HEK293 (cell line): ENCODE measurements around the gene R3HDM4.
"Not testable (repeated sequence)": the region's sequence is repeated elsewhere in the genome, so short reads cannot be mapped to it uniquely, and the experiment has no call there.

Experiments used
- RBAK ChIP-seq: fragments of 450-650 bp; formaldehyde crosslinking; IDR thresholded peaks from 2 replicates; pipeline ENCODE4 v1.5.1; 2016; ENCODE audit warnings: missing biosample characterization, missing genetic modification characterization
- REST ChIP-seq: fragments of 450-650 bp; formaldehyde crosslinking; IDR thresholded peaks from 2 replicates; pipeline ENCODE4 v1.5.1; 2016; ENCODE audit warnings: missing biosample characterization, missing genetic modification characterization
- SP7 ChIP-seq: fragments of 450-650 bp; formaldehyde crosslinking; IDR thresholded peaks from 2 replicates; pipeline ENCODE4 v1.5.1; 2016; ENCODE audit warnings: missing biosample characterization, missing genetic modification characterization
- ZBTB44 ChIP-seq: fragments of 450-650 bp; IDR thresholded peaks from 2 replicates; pipeline ENCODE4 v1.5.1; 2018; ENCODE audit warnings: missing biosample characterization, mild to moderate bottlenecking, missing genetic modification characterization
- ZBTB49 ChIP-seq: fragments of 450-650 bp; formaldehyde crosslinking; IDR thresholded peaks from 2 replicates; pipeline ENCODE4 v1.5.1; 2016; ENCODE audit warnings: missing biosample characterization, missing genetic modification characterization, low read depth
- ZNF174 ChIP-seq: fragments of 450-650 bp; formaldehyde crosslinking; IDR thresholded peaks from 2 replicates; pipeline ENCODE4 v1.5.0; 2017; ENCODE audit warnings: missing biosample characterization, mild to moderate bottlenecking, missing genetic modification characterization
- ZNF24 ChIP-seq: fragments of 450-650 bp; formaldehyde crosslinking; IDR thresholded peaks from 2 replicates; pipeline ENCODE4 v1.5.1; 2016; ENCODE audit warnings: missing biosample characterization, missing genetic modification characterization
- ZNF449 ChIP-seq: fragments of 450-650 bp; formaldehyde crosslinking; IDR thresholded peaks from 2 replicates; pipeline ENCODE4 v1.5.1; 2017; ENCODE audit warnings: missing biosample characterization, mild to moderate bottlenecking, missing genetic modification characterization, moderate library complexity
- ZNF747 ChIP-seq: fragments of 450-650 bp; formaldehyde crosslinking; IDR thresholded peaks from 2 replicates; pipeline ENCODE4 v1.5.1; 2016; ENCODE audit warnings: missing biosample characterization, missing genetic modification characterization
- ZNF768 ChIP-seq: fragments of 450-650 bp; formaldehyde crosslinking; IDR thresholded peaks from 2 replicates; pipeline ENCODE4 v1.5.1; 2018; ENCODE audit warnings: missing biosample characterization, mild to moderate bottlenecking, missing genetic modification characterization
- ZNF785 ChIP-seq: fragments of 450-650 bp; formaldehyde crosslinking; IDR thresholded peaks from 2 replicates; pipeline ENCODE4 v1.5.1; 2016; ENCODE audit warnings: missing biosample characterization, missing genetic modification characterization
- TF ChIP-seq, protein P1 (sequence below): fragments of 450-650 bp; formaldehyde crosslinking; IDR thresholded peaks from 2 replicates; pipeline ENCODE4 v1.5.1; 2016; ENCODE audit warnings: missing biosample characterization, missing genetic modification characterization
- TF ChIP-seq, protein P2 (sequence below): fragments of 450-650 bp; formaldehyde crosslinking; IDR thresholded peaks from 2 replicates; pipeline ENCODE4 v1.5.1; 2016; ENCODE audit warnings: missing biosample characterization, missing genetic modification characterization
- TF ChIP-seq, protein P3 (sequence below): fragments of 450-650 bp; formaldehyde crosslinking; IDR thresholded peaks from 2 replicates; pipeline ENCODE4 v1.5.1; 2016; ENCODE audit warnings: missing biosample characterization, missing genetic modification characterization

DNA sequence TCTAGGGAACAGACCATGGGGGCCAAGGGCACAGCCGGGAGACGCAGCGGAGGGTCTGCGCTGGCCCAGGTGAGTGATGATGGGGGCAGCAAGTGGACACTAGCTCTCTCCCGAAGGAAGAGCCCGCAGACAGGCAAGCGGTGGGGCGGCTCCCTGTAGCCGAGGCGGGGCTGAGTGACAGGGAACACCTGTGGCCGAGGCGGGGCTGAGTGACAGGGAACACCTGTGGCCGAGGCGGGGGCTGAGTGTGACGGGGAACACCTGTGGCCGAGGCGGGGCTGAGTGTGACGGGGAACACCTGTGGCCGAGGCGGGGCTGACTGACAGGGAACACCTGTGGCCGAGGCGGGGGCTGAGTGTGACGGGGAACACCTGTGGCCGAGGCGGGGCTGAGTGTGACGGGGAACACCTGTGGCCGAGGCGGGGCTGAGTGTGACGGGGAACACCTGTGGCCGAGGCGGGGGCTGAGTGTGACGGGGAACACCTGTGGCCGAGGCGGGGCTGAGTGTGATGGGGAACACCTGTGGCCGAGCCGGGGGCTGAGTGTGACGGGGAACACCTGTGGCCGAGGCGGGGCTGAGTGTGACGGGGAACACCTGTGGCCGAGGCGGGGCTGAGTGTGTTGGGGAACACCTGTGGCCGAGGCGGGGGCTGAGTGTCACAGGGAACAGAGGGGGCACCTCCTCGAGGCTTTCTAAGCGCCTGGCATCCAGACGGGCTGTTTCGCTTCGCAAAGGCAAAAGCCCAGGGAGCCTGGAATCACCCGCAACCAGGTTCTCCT is 21.4 kb downstream of the R3HDM4 start:
- not testable (repeated sequence) for TF ChIP-seq ZNF785 (tag by site-specific recombination); RBAK; ZBTB44; SP7 (tag by site-specific recombination); ZNF768 (tag by site-specific recombination); ZNF449; ZNF174 (tag by site-specific recombination); REST (tag by site-specific recombination); ZNF747 (tag by site-specific recombination); ZNF24; ZBTB49
- TF ChIP-seq, protein P1, sequence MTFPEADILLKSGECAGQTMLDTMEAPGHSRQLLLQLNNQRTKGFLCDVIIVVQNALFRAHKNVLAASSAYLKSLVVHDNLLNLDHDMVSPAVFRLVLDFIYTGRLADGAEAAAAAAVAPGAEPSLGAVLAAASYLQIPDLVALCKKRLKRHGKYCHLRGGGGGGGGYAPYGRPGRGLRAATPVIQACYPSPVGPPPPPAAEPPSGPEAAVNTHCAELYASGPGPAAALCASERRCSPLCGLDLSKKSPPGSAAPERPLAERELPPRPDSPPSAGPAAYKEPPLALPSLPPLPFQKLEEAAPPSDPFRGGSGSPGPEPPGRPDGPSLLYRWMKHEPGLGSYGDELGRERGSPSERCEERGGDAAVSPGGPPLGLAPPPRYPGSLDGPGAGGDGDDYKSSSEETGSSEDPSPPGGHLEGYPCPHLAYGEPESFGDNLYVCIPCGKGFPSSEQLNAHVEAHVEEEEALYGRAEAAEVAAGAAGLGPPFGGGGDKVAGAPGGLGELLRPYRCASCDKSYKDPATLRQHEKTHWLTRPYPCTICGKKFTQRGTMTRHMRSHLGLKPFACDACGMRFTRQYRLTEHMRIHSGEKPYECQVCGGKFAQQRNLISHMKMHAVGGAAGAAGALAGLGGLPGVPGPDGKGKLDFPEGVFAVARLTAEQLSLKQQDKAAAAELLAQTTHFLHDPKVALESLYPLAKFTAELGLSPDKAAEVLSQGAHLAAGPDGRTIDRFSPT (tag by site-specific recombination): not testable (repeated sequence)
- TF ChIP-seq, protein P2, sequence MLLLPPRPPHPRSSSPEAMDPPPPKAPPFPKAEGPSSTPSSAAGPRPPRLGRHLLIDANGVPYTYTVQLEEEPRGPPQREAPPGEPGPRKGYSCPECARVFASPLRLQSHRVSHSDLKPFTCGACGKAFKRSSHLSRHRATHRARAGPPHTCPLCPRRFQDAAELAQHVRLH (tag by site-specific recombination): not testable (repeated sequence)
- TF ChIP-seq, protein P3, sequence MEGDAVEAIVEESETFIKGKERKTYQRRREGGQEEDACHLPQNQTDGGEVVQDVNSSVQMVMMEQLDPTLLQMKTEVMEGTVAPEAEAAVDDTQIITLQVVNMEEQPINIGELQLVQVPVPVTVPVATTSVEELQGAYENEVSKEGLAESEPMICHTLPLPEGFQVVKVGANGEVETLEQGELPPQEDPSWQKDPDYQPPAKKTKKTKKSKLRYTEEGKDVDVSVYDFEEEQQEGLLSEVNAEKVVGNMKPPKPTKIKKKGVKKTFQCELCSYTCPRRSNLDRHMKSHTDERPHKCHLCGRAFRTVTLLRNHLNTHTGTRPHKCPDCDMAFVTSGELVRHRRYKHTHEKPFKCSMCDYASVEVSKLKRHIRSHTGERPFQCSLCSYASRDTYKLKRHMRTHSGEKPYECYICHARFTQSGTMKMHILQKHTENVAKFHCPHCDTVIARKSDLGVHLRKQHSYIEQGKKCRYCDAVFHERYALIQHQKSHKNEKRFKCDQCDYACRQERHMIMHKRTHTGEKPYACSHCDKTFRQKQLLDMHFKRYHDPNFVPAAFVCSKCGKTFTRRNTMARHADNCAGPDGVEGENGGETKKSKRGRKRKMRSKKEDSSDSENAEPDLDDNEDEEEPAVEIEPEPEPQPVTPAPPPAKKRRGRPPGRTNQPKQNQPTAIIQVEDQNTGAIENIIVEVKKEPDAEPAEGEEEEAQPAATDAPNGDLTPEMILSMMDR (tag by site-specific recombination): not testable (repeated sequence)
